Stimulated activated CD8-positive, alpha-beta memory T cell treated with anti-CD3 and anti-CD28 coated beads, Interleukin-7, amount 100 ng/mL, for 24 hours (primary cell): ENCODE measurements around the gene IER3IP1.
"Not testable (repeated sequence)": the region's sequence is repeated elsewhere in the genome, so short reads cannot be mapped to it uniquely, and the experiment has no call there.

ENCODE experiments used
- DNase-seq: peaks from one replicate; pipeline ENCODE4 v3.0.0-alpha.2; 2020; ENCODE audit warnings: low read depth

The IER3IP1 gene

DNA sequence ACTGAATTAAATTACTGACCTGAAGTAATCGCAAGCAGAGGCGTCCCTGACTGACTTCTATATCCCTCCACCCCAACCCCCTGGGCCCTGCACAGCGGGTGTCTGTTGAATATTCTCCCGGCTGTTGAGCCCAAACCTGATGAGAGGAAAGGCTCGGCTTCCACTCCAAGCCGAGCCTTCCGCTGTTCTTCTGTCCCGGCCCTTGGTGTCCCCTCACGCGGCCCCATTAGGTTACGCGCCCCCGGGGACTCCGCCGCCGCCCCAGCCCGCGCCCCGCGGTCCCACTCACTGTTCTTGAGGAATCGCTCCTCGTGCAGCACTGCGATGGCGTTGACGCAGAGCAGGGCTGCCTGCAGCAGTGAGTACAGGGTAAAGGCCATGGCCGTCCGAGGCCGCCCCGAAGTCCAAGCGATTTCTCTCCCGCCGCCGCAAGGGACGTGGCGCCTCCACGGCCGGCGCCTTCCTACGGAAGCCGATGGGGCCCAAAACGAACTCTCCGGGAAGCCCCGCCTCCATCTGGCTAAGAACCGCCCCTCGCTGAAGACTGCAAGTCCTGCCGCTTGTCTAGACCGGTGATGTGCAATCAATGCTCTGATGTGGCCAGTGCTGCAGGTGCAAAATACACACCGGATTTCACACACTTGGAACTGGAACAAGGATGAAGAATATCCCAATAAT is at the start of gene IER3IP1:
Gene IER3IP1, minus strand, starts transcription at position 467 of the 678 bp plus-strand sequence. Its CDS starts 87 bp downstream, at position 380.
- peak; percentile 82 for DNase-seq

DNA sequence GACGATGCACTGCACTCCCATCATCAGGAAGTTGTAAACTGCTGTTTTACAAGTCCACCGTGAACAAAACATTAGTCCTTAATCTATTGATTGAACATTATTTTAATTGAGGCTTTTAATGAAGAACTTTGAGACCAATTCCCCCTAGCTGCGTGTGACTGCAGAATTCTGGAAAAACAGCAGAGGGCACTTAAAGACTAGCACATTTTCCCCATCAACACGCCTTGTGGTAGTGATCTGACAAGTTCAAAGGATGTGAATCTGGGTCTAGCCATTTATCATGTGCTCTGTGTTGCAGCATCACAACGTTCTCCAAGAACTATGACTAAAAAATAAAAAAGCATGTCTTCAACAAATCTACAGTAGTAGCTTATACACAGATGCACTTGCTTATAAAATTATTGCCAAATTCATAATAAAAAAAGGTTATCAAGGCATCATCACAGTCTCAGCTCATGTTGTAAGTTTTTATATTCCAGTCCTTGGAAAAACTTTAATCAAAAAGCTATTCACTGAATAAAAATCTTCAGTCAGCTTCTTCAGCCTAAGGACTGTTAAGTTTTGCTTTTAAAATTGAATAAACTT is 39.5 kb upstream of the IER3IP1 start:
- DNase-seq: no peak

DNA sequence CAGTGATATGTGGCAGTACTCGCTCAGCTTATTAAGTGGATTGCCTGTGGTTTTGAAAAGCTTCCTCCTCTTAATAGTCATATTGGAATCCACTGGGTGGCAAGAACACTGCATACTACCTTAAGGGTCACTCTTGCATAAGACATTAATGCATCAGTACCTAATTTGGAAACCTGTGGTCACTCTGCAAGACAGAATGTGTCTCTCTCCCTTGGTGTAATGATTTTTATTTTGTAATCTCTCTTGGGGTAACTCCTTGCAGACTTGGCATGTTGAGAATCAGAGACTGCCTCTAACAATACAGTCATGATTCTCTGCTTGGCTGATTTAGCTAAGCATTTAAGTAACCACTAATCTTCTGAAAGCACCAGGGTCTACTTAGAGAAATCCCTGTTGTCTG is 33.0 kb upstream of the IER3IP1 start:
- DNase-seq: no peak

DNA sequence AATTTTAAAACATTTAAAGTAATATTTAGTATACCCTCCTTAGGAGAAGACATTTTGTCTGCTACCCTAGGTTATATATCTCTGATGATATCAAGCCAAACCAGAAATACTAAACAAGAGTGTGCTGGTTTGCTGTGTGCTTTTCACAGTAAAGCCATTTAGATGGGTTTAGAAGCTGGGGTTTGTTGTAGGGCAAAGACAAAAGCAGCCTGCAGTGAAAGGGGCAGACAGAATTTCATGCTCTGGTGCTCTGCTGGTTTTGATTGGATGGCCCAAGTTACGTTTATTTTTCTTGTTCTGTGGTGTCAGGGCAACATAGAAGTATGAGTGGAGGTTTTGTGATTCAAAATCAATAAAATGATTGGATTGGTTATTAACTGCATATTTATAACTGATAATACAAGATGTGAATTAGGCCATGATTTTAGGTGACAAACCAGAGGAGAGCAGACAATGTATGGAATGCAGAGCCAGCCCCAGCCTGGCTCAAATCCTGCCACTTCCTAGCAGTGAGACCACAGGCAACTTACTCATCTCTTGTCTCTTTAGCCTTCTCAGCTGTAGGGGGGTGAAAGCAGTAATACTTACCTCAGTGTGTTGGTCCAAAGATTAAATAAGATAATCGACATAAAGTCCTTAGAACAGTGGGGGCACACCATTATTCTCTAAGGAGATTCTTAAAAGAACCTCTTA is 30.9 kb upstream of the IER3IP1 start:
- DNase-seq: no peak

- DNase-seq: peak; percentile 1
Observed at GRCh38 chr18:47204908-47205522, 28.9 kb upstream of the IER3IP1 start.

GRCh38 chr18:47203626-47204464 is 27.7 kb upstream of the IER3IP1 start:
- DNase-seq: no peak

- not testable (repeated sequence) for DNase-seq
Observed at GRCh38 chr18:47195961-47196360, 19.8 kb upstream of the IER3IP1 start.

DNA sequence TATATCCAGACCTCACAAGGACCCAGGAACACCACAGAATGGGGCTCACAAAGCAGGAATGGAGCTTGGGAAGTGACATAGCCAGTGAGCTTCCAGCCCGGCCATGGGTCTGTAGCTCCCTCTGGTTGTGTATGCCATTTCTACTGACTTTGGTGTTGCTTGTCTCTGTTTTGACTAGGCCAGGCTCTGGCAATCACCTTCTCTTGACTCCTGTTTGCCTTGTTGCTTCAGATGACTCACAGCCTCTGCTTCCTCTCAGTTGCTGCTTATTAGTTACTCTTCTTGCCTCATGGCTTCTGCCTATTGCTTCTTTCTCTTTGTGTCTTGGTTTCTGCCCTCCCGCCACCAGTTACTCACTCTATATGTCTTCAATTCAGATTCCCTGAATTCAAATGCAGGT is 15.8 kb upstream of the IER3IP1 start:
- no peak for DNase-seq

DNA sequence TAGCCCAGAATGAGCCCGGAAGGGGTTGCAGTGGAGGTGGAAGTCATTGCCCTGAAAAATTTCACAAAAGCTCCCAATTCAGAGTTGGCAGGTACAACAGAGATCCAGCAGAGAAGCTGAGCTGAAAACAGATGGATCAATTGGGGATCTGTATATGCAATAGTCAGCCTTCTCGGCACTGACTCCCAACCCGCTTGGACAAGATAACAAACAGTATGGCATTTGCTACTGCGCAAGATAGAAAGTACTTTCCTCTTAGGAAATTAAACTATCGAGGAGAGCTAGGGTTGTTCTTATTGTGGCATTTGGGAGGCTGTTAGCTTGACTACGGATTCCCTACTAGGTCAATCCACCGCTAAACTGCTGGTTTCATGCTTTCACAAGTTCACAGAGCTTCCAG is 11.6 kb upstream of the IER3IP1 start:
- DNase-seq: no peak

DNA sequence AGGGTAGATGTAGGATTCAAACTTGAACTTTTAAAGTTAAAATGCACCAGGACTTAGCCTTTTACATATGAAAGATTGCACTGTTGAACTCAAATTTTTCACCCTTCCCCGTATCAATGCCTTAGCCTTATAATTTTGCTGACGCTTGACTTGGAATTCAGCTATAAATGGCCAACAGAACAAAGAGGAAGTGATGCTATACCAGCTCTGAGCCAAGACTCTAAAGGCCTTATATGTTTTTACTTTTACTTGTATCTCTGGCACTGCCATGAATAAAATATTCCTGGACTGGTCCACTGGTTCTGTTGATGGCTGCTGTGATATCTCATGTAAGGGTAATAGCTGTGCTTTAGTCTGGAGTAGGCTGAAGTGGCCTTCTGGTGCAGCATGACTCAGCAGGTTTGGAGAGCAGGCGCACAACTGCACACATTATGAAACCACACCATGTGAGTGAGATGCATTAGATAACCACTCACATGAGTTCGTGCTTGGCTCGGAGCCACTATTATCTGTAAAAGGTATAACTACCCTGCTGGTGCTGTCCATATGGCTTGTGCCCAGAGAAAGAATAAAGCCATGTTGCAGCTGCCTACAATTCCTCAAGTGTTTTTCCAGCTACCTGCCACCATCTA is 8.4 kb upstream of the IER3IP1 start:
- no peak for DNase-seq

DNA sequence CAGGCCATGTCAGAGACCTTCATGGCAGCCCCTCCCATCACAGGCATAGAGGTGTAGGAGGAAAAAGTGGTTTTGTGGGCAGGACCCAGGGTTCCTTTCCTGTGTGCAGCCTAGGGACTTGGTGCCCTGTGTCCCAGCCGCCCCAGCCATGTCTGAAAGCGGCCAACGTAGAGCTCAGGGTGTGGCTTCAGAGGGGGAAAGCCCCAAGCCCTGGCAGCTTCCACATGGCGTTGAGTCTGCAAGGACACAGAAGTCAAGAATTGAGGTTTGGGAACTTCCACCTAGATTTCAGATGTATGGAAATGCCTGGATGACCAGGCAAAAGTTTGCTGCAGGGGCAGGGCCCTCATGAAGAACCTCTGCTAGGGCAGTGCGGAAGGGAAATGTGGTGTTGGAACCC is 6.0 kb upstream of the IER3IP1 start:
- not testable (repeated sequence) for DNase-seq

GRCh38 chr18:47180765-47181164 is 4.6 kb upstream of the IER3IP1 start:
- DNase-seq: no peak

- DNase-seq: no peak
Observed at GRCh38 chr18:47179520-47179919, 3.4 kb upstream of the IER3IP1 start.

- no peak for DNase-seq
Observed at GRCh38 chr18:47175283-47175897, 774 bp downstream of the IER3IP1 start.

DNA sequence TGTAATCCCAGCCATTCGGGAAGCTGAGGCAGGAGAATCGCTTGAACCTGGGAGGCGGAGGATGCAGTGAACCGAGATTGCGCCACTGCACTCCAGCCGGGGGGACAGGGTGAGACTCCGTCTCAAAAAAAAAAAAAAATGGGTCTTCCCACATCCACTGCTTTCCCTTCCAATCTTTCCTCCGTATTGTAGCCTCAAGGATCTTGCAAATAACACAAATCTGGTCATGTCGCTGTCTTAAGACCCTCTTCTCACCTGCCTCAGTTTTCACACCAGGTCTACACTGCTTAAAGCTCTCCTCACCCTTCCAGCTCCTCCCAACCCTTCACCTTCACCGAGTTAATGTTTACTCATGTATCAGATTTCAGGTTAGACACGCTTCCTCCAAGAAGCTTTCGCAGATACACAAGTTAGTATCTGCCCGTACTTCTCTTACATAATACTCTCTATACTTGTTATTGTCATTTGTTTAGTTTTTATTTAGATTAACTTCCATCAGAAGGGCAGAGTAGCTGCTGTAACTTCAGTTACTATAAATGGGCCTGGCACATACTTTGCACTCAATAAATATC is 1.5 kb downstream of the IER3IP1 start:
- no peak for DNase-seq

- DNase-seq: no peak
Observed at GRCh38 chr18:47172476-47172875, 3.7 kb downstream of the IER3IP1 start.

- no peak for DNase-seq
Observed at GRCh38 chr18:47168913-47169312, 7.3 kb downstream of the IER3IP1 start.

GRCh38 chr18:47168509-47168908 is 7.7 kb downstream of the IER3IP1 start:
- DNase-seq: no peak

DNA sequence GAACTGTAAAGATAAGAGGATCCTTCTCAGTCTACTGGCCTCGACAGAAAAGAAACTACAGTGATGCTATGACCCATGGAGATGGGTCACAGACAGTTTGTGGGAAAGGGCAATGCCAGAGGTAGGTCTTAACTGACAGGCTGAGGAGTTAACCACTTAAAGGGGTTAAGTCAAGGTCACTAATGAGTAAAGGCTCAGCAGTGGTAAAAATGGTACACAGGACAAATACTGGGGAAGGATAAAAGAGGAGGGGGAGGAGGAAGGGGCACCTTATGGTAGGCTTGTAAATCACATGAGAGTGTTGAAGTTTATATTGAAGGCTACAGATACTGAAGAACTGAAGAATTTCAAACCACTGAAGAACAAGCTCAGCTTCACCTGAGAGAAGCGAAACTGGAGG is 9.9 kb downstream of the IER3IP1 start:
- DNase-seq: no peak

- no peak for DNase-seq
Observed at GRCh38 chr18:47163241-47163640, 12.9 kb downstream of the IER3IP1 start.

DNA sequence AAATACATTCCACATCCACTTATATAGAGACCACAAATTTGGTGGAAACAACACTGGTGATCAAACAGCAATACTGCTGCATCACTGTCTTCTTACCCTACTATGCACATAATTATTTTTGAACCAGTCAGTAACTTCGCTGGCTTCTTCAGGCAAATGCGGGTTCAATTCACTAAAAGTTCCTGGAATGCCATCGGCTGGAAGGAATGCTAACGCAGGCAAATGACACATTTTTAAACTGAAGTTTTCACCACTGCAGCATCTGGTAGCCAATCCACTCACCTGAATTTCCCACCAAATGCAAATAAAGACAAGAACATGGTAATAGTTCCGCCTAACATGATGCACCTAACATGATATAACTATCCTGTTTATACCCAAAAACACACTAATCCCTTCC is 15.9 kb downstream of the IER3IP1 start:
- DNase-seq: no peak
